Measurements from ENCODE around the gene FRMD4A.

FRMD4A gene

DNA sequence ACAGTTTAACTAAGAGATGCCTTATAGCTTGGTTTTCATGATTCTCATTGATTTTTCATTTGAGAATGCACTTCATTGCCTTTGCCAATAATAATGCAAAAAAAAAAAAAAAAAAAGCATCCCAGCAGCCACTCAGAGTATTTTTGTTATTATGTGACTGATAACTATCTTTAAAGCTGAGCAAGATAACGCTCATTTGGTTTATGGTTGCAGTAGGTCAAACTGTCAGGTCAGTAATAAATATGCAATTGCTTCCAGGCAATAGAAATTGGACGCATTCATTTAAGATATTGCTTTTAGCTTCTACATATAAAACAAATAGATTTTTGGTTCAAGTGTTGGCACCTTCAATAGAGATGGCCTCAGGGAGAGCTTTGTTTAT lies 528.8 kb downstream of the FRMD4A start:
- no peak overlapping the region for H2AFZ ChIP-seq (ENCODE audit: low read depth, low read length, severe bottlenecking)
- no peak overlapping the region for H3K27ac ChIP-seq (ENCODE audit: low read depth, low read length)
- no peaks in the 10 kb centered on the region for H3K36me3 ChIP-seq (ENCODE audit: low read length)
- no peaks in the 10 kb centered on the region for H4K20me1 ChIP-seq (ENCODE audit: low read depth, low read length)
- no peaks in the 10 kb centered on the region for H3F3A ChIP-seq (ENCODE audit: insufficient read depth)
- H3K9ac ChIP-seq (ENCODE audit: low read length) = no peak overlapping the region
- H3K4me2 ChIP-seq (ENCODE audit: low read depth, low read length, poor library complexity, severe bottlenecking) = no peak overlapping the region
- no peaks in the 10 kb centered on the region for H3K9me3 ChIP-seq (ENCODE audit: insufficient read depth, low read length)
- TF ChIP-seq, protein P1, sequence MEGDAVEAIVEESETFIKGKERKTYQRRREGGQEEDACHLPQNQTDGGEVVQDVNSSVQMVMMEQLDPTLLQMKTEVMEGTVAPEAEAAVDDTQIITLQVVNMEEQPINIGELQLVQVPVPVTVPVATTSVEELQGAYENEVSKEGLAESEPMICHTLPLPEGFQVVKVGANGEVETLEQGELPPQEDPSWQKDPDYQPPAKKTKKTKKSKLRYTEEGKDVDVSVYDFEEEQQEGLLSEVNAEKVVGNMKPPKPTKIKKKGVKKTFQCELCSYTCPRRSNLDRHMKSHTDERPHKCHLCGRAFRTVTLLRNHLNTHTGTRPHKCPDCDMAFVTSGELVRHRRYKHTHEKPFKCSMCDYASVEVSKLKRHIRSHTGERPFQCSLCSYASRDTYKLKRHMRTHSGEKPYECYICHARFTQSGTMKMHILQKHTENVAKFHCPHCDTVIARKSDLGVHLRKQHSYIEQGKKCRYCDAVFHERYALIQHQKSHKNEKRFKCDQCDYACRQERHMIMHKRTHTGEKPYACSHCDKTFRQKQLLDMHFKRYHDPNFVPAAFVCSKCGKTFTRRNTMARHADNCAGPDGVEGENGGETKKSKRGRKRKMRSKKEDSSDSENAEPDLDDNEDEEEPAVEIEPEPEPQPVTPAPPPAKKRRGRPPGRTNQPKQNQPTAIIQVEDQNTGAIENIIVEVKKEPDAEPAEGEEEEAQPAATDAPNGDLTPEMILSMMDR (IDR thresholded peaks at IDR 0.05; ENCODE audit: insufficient read depth, low read length, poor library complexity, severe bottlenecking) = no peak
- no peak for TF ChIP-seq EZH2phosphoT487 (conservative IDR thresholded peaks at IDR 0.05; ENCODE audit: low read length)
- H3K9me2 ChIP-seq (replicated peaks; ENCODE audit: insufficient read depth, low read length) = no peaks in the 10 kb centered on the region
- H3K4me3 ChIP-seq (ENCODE audit: insufficient read depth, low read length, poor library complexity, severe bottlenecking) = no peak overlapping the region
- no peaks in the 10 kb centered on the region for H3K27me3 ChIP-seq (ENCODE audit: low read length)
- H3K79me2 ChIP-seq (ENCODE audit: insufficient read depth, low read length) = no peaks in the 10 kb centered on the region

DNA sequence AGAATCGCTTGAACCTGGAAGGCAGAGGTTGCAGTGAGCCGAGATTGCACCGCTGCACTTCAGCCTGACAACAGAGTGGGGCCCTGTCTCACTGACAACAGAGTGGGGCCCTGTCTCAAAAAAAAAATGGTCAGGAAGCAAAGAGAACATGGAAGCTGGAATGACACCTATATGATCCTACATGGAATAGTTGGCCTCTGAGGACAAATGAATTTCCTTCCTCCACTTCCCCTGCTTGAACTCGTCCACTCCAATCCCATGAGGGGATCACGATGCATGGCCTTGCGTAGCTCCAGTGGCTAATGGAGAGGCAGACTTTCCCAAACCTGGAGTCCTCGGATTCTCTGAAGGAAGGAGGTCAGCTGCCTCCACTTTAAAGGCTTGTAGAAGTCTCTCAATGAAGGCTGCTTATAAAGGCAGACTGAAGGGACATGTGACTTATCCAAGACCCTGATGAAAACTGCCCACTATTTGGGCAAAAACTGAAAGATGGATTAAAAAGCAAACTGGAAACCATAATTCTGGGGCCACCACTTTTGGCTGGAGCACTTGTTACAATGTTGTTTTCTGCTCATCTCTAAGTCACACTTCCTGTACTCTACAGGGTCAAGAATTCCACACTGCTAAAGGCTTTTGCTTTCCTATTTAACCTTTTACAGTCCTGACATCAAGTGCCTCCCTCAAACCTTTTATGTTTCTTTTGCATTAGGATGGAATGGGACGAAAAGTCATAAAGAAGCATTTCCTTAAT lies 529.4 kb downstream of the FRMD4A start:
- Histone ChIP-seq H3F3A (ENCODE audit: insufficient read depth) (no peaks in the 10 kb centered on the region), H3K27me3 (ENCODE audit: low read length) (no peaks in the 10 kb centered on the region), H4K20me1 (ENCODE audit: low read depth, low read length) (no peaks in the 10 kb centered on the region), H3K9ac (ENCODE audit: low read length) (no peak overlapping the region), H3K36me3 (ENCODE audit: low read length) (no peaks in the 10 kb centered on the region), H3K4me2 (ENCODE audit: low read depth, low read length, poor library complexity, severe bottlenecking) (no peak overlapping the region), H3K9me3 (ENCODE audit: insufficient read depth, low read length) (no peaks in the 10 kb centered on the region), H3K4me3 (ENCODE audit: insufficient read depth, low read length, poor library complexity, severe bottlenecking) (no peak overlapping the region), H3K79me2 (ENCODE audit: insufficient read depth, low read length) (no peaks in the 10 kb centered on the region), H3K9me2 (replicated peaks; ENCODE audit: insufficient read depth, low read length) (no peaks in the 10 kb centered on the region), H3K27ac (ENCODE audit: low read depth, low read length) (no peak overlapping the region), H2AFZ (ENCODE audit: low read depth, low read length, severe bottlenecking) (no peak overlapping the region)
- TF ChIP-seq, protein P1 (IDR thresholded peaks at IDR 0.05; ENCODE audit: insufficient read depth, low read length, poor library complexity, severe bottlenecking) = no peak
- TF ChIP-seq EZH2phosphoT487 (conservative IDR thresholded peaks at IDR 0.05; ENCODE audit: low read length) = no peak

DNA sequence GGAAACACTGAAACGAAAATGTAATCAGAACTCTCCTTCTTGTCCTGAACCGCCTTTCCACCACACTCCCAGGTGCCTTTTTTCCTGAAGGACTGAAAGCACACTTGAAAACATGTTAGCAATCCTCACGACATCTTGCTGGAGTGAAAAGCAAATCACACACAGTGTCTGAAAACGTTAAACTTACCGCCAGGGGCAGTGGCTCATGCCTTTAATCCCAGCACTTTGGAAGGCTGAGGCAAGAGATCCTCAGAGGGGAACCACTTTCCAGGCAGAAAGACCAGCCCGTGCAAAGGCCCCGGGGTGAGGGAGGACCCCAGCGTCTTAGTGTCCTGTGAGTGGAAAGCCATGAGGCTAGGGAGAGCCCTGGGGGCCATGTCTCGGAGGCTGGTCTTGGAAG lies 533.6 kb downstream of the FRMD4A start:
- Histone ChIP-seq H3K9ac (ENCODE audit: low read length) (no peak overlapping the region), H3K36me3 (ENCODE audit: low read length) (no peaks in the 10 kb centered on the region), H3K27me3 (ENCODE audit: low read length) (no peaks in the 10 kb centered on the region), H2AFZ (ENCODE audit: low read depth, low read length, severe bottlenecking) (no peak overlapping the region), H3K79me2 (ENCODE audit: insufficient read depth, low read length) (no peaks in the 10 kb centered on the region), H3K4me3 (ENCODE audit: insufficient read depth, low read length, poor library complexity, severe bottlenecking) (no peak overlapping the region), H4K20me1 (ENCODE audit: low read depth, low read length) (no peaks in the 10 kb centered on the region), H3K27ac (ENCODE audit: low read depth, low read length) (no peak overlapping the region), H3K4me2 (ENCODE audit: low read depth, low read length, poor library complexity, severe bottlenecking) (no peak overlapping the region), H3F3A (ENCODE audit: insufficient read depth) (no peaks in the 10 kb centered on the region), H3K9me2 (replicated peaks; ENCODE audit: insufficient read depth, low read length) (no peaks in the 10 kb centered on the region), H3K9me3 (ENCODE audit: insufficient read depth, low read length) (no peaks in the 10 kb centered on the region)
- TF ChIP-seq, protein P1 (IDR thresholded peaks at IDR 0.05; ENCODE audit: insufficient read depth, low read length, poor library complexity, severe bottlenecking) = no peak
- no peak for TF ChIP-seq EZH2phosphoT487 (conservative IDR thresholded peaks at IDR 0.05; ENCODE audit: low read length)

All from SU-DHL-6 (cell line).